ENCODE data around the gene TSPAN14. TPM values are rescaled to one million over a fixed set of nuclear protein-coding genes. Genes with fewer than 3 reads are reported as not detected.

TSPAN14 gene
- total RNA-seq, 1 donor from 2014 or later = 126 TPM

- Mint-ChIP-seq H3K36me3 (ENCODE audit: insufficient read depth) (peaks cover 9% of the 10 kb centered on the region), H3K9me3 (ENCODE audit: low read depth) (no peaks in the 10 kb centered on the region), H3K4me1 (ENCODE audit: low read depth) (peaks cover 77% of the 10 kb centered on the region), H3K27me3 (no peaks in the 10 kb centered on the region), H3K27ac (peak overlapping the region; percentile 40), H3K4me3 (ENCODE audit: low read depth) (no peak overlapping the region)
- no peak for DNase-seq (ENCODE audit: low spot score, unreplicated experiment)
- no peak for TF ChIP-seq CTCF (IDR thresholded peaks at IDR 0.05; ENCODE audit: unreplicated experiment)
These were observed 47.9 kb downstream of the TSPAN14 start for GRCh38 chr10:80501913-80502521.

- Mint-ChIP-seq H3K27ac (peak overlapping the region; percentile 40), H3K4me3 (ENCODE audit: low read depth) (no peak overlapping the region), H3K4me1 (ENCODE audit: low read depth) (peaks cover 74% of the 10 kb centered on the region), H3K9me3 (ENCODE audit: low read depth) (no peaks in the 10 kb centered on the region), H3K36me3 (ENCODE audit: insufficient read depth) (peaks cover 8% of the 10 kb centered on the region), H3K27me3 (no peaks in the 10 kb centered on the region)
- no peak for TF ChIP-seq CTCF (IDR thresholded peaks at IDR 0.05; ENCODE audit: unreplicated experiment)
- DNase-seq (ENCODE audit: low spot score, unreplicated experiment) = no peak
These were observed 48.8 kb downstream of the TSPAN14 start for GRCh38 chr10:80502621-80503583.

GRCh38 chr10:80503584-80504157 lies 49.6 kb downstream of the TSPAN14 start:
- Mint-ChIP-seq H3K9me3 (ENCODE audit: low read depth) (no peaks in the 10 kb centered on the region), H3K4me3 (ENCODE audit: low read depth) (no peak overlapping the region), H3K27me3 (no peaks in the 10 kb centered on the region), H3K36me3 (ENCODE audit: insufficient read depth) (peaks cover 8% of the 10 kb centered on the region), H3K27ac (peak overlapping the region; percentile 93), H3K4me1 (ENCODE audit: low read depth) (peaks cover 66% of the 10 kb centered on the region)
- DNase-seq (ENCODE audit: low spot score, unreplicated experiment) = no peak
- no peak for TF ChIP-seq CTCF (IDR thresholded peaks at IDR 0.05; ENCODE audit: unreplicated experiment)

- H3K27ac Mint-ChIP-seq = peak overlapping the region; percentile 93
- H3K36me3 Mint-ChIP-seq (ENCODE audit: insufficient read depth) = peaks cover 8% of the 10 kb centered on the region
These were observed 50.2 kb downstream of the TSPAN14 start for GRCh38 chr10:80504158-80504811.

More at GRCh38 chr10:80504158-80504811, 50.2 kb downstream of the TSPAN14 start:
- DNase-seq (ENCODE audit: low spot score, unreplicated experiment) = no peak
- H3K4me3 Mint-ChIP-seq (ENCODE audit: low read depth) = no peak overlapping the region
- no peak for TF ChIP-seq CTCF (IDR thresholded peaks at IDR 0.05; ENCODE audit: unreplicated experiment)
- H3K27me3 Mint-ChIP-seq = no peaks in the 10 kb centered on the region
- no peaks in the 10 kb centered on the region for H3K9me3 Mint-ChIP-seq (ENCODE audit: low read depth)
- H3K4me1 Mint-ChIP-seq (ENCODE audit: low read depth) = peaks cover 60% of the 10 kb centered on the region
